ENCODE data around the gene SESN1.
A peak's percentile ranks its signal among the peaks of the same experiment; 100 is the strongest.
"Not testable (repeated sequence)": the region's sequence is repeated elsewhere in the genome, so short reads cannot be mapped to it uniquely, and the experiment has no call there.

The SESN1 gene

GRCh38 chr6:109094416-109095035, at the start of gene SESN1:
TSS of gene SESN1 (minus strand) at chr6:109094846. CDS start at chr6:109094073, 773 bp downstream.
- no peaks in the 10 kb centered on the region for H3K4me1 ChIP-seq (ENCODE audit: control insufficient read depth, insufficient read depth, low read length)
- H3K4me3 ChIP-seq (ENCODE audit: low read length): peak within 1 kb of the TSS; percentile 31
- H3K9ac ChIP-seq (ENCODE audit: low read length): peak within 1 kb of the TSS; percentile 74
- no peaks in the 10 kb centered on the region for H3K36me3 ChIP-seq (ENCODE audit: control insufficient read depth, insufficient read depth, low read length)
- no peaks in the 10 kb centered on the region for H3K27me3 ChIP-seq (ENCODE audit: control insufficient read depth, insufficient read depth, low read length)
- H3K9me3 ChIP-seq (ENCODE audit: control insufficient read depth, low read length): no peaks in the 10 kb centered on the region

- Histone ChIP-seq H3K9me3 (ENCODE audit: control insufficient read depth, low read length) (no peaks in the 10 kb centered on the region), H3K9ac (ENCODE audit: low read length) (no peak overlapping the region), H3K36me3 (ENCODE audit: control insufficient read depth, insufficient read depth, low read length) (no peaks in the 10 kb centered on the region), H3K27me3 (ENCODE audit: control insufficient read depth, insufficient read depth, low read length) (no peaks in the 10 kb centered on the region), H3K4me3 (ENCODE audit: low read length) (no peak overlapping the region), H3K4me1 (ENCODE audit: control insufficient read depth, insufficient read depth, low read length) (no peaks in the 10 kb centered on the region)
These were observed 48.5 kb upstream of the SESN1 start for GRCh38 chr6:109143191-109143590.

- not testable (repeated sequence) for H3K27me3 ChIP-seq (ENCODE audit: control insufficient read depth, insufficient read depth, low read length); H3K4me1 ChIP-seq (ENCODE audit: control insufficient read depth, insufficient read depth, low read length)
These were observed 47.4 kb upstream of the SESN1 start for GRCh38 chr6:109142067-109142466.

GRCh38 chr6:109139109-109139508, 44.5 kb upstream of the SESN1 start:
- H3K9ac ChIP-seq (ENCODE audit: low read length): no peak overlapping the region
- H3K4me3 ChIP-seq (ENCODE audit: low read length): no peak overlapping the region
- H3K4me1 ChIP-seq (ENCODE audit: control insufficient read depth, insufficient read depth, low read length): no peaks in the 10 kb centered on the region
- H3K36me3 ChIP-seq (ENCODE audit: control insufficient read depth, insufficient read depth, low read length): no peaks in the 10 kb centered on the region
- H3K9me3 ChIP-seq (ENCODE audit: control insufficient read depth, low read length): no peaks in the 10 kb centered on the region
- H3K27me3 ChIP-seq (ENCODE audit: control insufficient read depth, insufficient read depth, low read length): no peaks in the 10 kb centered on the region

More at GRCh38 chr6:109142067-109142466, 47.4 kb upstream of the SESN1 start:
- not testable (repeated sequence) for H3K9ac ChIP-seq (ENCODE audit: low read length); H3K4me3 ChIP-seq (ENCODE audit: low read length); H3K36me3 ChIP-seq (ENCODE audit: control insufficient read depth, insufficient read depth, low read length); H3K9me3 ChIP-seq (ENCODE audit: control insufficient read depth, low read length)

- H3K9me3 ChIP-seq (ENCODE audit: control insufficient read depth, low read length); H3K4me1 ChIP-seq (ENCODE audit: control insufficient read depth, insufficient read depth, low read length); H3K4me3 ChIP-seq (ENCODE audit: low read length); H3K9ac ChIP-seq (ENCODE audit: low read length); H3K27me3 ChIP-seq (ENCODE audit: control insufficient read depth, insufficient read depth, low read length); H3K36me3 ChIP-seq (ENCODE audit: control insufficient read depth, insufficient read depth, low read length): not testable (repeated sequence)
These were observed 41.9 kb upstream of the SESN1 start for GRCh38 chr6:109136530-109136929.

GRCh38 chr6:109136039-109136438, 41.4 kb upstream of the SESN1 start:
- H3K4me1 ChIP-seq (ENCODE audit: control insufficient read depth, insufficient read depth, low read length); H3K27me3 ChIP-seq (ENCODE audit: control insufficient read depth, insufficient read depth, low read length); H3K9ac ChIP-seq (ENCODE audit: low read length): not testable (repeated sequence)

GRCh38 chr6:109135600-109135999, 41.0 kb upstream of the SESN1 start:
- H3K9ac ChIP-seq (ENCODE audit: low read length); H3K4me3 ChIP-seq (ENCODE audit: low read length): not testable (repeated sequence)

More at GRCh38 chr6:109136039-109136438, 41.4 kb upstream of the SESN1 start:
- not testable (repeated sequence) for H3K36me3 ChIP-seq (ENCODE audit: control insufficient read depth, insufficient read depth, low read length); H3K9me3 ChIP-seq (ENCODE audit: control insufficient read depth, low read length); H3K4me3 ChIP-seq (ENCODE audit: low read length)

GRCh38 chr6:109130065-109130464, 35.4 kb upstream of the SESN1 start:
- peaks cover 6% of the 10 kb centered on the region for H3K4me1 ChIP-seq (ENCODE audit: control insufficient read depth, insufficient read depth, low read length)
- no peak overlapping the region for H3K4me3 ChIP-seq (ENCODE audit: low read length)
- no peaks in the 10 kb centered on the region for H3K36me3 ChIP-seq (ENCODE audit: control insufficient read depth, insufficient read depth, low read length)
- no peak overlapping the region for H3K9ac ChIP-seq (ENCODE audit: low read length)
- H3K27me3 ChIP-seq (ENCODE audit: control insufficient read depth, insufficient read depth, low read length): no peaks in the 10 kb centered on the region
- H3K9me3 ChIP-seq (ENCODE audit: control insufficient read depth, low read length): no peaks in the 10 kb centered on the region

More at GRCh38 chr6:109135600-109135999, 41.0 kb upstream of the SESN1 start:
- not testable (repeated sequence) for H3K9me3 ChIP-seq (ENCODE audit: control insufficient read depth, low read length); H3K4me1 ChIP-seq (ENCODE audit: control insufficient read depth, insufficient read depth, low read length); H3K27me3 ChIP-seq (ENCODE audit: control insufficient read depth, insufficient read depth, low read length); H3K36me3 ChIP-seq (ENCODE audit: control insufficient read depth, insufficient read depth, low read length)

GRCh38 chr6:109125504-109125903, 30.9 kb upstream of the SESN1 start:
- Histone ChIP-seq H3K9me3 (ENCODE audit: control insufficient read depth, low read length) (no peaks in the 10 kb centered on the region), H3K9ac (ENCODE audit: low read length) (no peak overlapping the region), H3K27me3 (ENCODE audit: control insufficient read depth, insufficient read depth, low read length) (no peaks in the 10 kb centered on the region), H3K4me3 (ENCODE audit: low read length) (no peak overlapping the region), H3K4me1 (ENCODE audit: control insufficient read depth, insufficient read depth, low read length) (no peaks in the 10 kb centered on the region), H3K36me3 (ENCODE audit: control insufficient read depth, insufficient read depth, low read length) (no peaks in the 10 kb centered on the region)

- Histone ChIP-seq H3K4me3 (ENCODE audit: low read length) (no peak overlapping the region), H3K9ac (ENCODE audit: low read length) (no peak overlapping the region), H3K4me1 (ENCODE audit: control insufficient read depth, insufficient read depth, low read length) (peaks cover 4% of the 10 kb centered on the region)
These were observed 29.6 kb upstream of the SESN1 start for GRCh38 chr6:109124219-109124618.

GRCh38 chr6:109121411-109121810, 26.8 kb upstream of the SESN1 start:
- Histone ChIP-seq H3K27me3 (ENCODE audit: control insufficient read depth, insufficient read depth, low read length) (no peaks in the 10 kb centered on the region), H3K4me1 (ENCODE audit: control insufficient read depth, insufficient read depth, low read length) (peaks cover 6% of the 10 kb centered on the region), H3K36me3 (ENCODE audit: control insufficient read depth, insufficient read depth, low read length) (no peaks in the 10 kb centered on the region), H3K9ac (ENCODE audit: low read length) (no peak overlapping the region), H3K9me3 (ENCODE audit: control insufficient read depth, low read length) (no peaks in the 10 kb centered on the region), H3K4me3 (ENCODE audit: low read length) (no peak overlapping the region)

More at GRCh38 chr6:109124219-109124618, 29.6 kb upstream of the SESN1 start:
- H3K36me3 ChIP-seq (ENCODE audit: control insufficient read depth, insufficient read depth, low read length): no peaks in the 10 kb centered on the region
- no peaks in the 10 kb centered on the region for H3K27me3 ChIP-seq (ENCODE audit: control insufficient read depth, insufficient read depth, low read length)
- H3K9me3 ChIP-seq (ENCODE audit: control insufficient read depth, low read length): no peaks in the 10 kb centered on the region

- H3K27me3 ChIP-seq (ENCODE audit: control insufficient read depth, insufficient read depth, low read length): no peaks in the 10 kb centered on the region
- H3K9me3 ChIP-seq (ENCODE audit: control insufficient read depth, low read length): no peaks in the 10 kb centered on the region
- H3K4me1 ChIP-seq (ENCODE audit: control insufficient read depth, insufficient read depth, low read length): peaks cover 6% of the 10 kb centered on the region
- H3K4me3 ChIP-seq (ENCODE audit: low read length): no peak overlapping the region
- H3K36me3 ChIP-seq (ENCODE audit: control insufficient read depth, insufficient read depth, low read length): no peaks in the 10 kb centered on the region
- no peak overlapping the region for H3K9ac ChIP-seq (ENCODE audit: low read length)
These were observed 24.3 kb upstream of the SESN1 start for GRCh38 chr6:109118871-109119354.

- H3K9ac ChIP-seq (ENCODE audit: low read length): no peak overlapping the region
These were observed 23.7 kb upstream of the SESN1 start for GRCh38 chr6:109118337-109118736.

More at GRCh38 chr6:109118337-109118736, 23.7 kb upstream of the SESN1 start:
- no peaks in the 10 kb centered on the region for H3K9me3 ChIP-seq (ENCODE audit: control insufficient read depth, low read length)
- no peak overlapping the region for H3K4me3 ChIP-seq (ENCODE audit: low read length)
- no peaks in the 10 kb centered on the region for H3K27me3 ChIP-seq (ENCODE audit: control insufficient read depth, insufficient read depth, low read length)
- H3K4me1 ChIP-seq (ENCODE audit: control insufficient read depth, insufficient read depth, low read length): peaks cover 6% of the 10 kb centered on the region
- no peaks in the 10 kb centered on the region for H3K36me3 ChIP-seq (ENCODE audit: control insufficient read depth, insufficient read depth, low read length)
